Stimulated activated CD4-positive, alpha-beta T cell treated with anti-CD3 and anti-CD28 coated beads, Interleukin-1b, Interleukin-23, amount 100 ng/mL, for 48 hours (primary cell): ENCODE measurements around the gene EXD2.
"Not testable (repeated sequence)": the region's sequence is repeated elsewhere in the genome, so short reads cannot be mapped to it uniquely, and the experiment has no call there.

Experiments
- DNase-seq: peaks from one replicate; pipeline ENCODE4 v3.0.0-alpha.2; 2020

The EXD2 gene

DNA sequence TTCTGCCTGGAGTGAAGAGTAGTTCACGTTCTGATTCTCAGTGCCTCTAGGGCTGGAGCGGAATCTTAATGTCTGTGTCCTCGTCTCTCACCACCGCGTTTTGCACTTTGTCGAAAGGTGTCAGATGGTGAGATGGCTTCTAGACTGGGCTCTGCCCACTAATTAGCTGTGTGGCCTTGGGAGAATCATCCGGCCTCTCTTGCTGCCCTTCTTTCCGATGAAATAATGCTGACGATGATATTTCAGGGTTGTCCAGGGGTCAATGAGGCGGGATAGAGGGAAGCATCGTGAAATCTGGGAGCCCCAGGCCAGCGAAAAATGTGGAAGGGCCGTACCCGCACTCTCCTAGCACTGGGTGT lies 67.8 kb downstream of the EXD2 start:
- DNase-seq = no peak

DNA sequence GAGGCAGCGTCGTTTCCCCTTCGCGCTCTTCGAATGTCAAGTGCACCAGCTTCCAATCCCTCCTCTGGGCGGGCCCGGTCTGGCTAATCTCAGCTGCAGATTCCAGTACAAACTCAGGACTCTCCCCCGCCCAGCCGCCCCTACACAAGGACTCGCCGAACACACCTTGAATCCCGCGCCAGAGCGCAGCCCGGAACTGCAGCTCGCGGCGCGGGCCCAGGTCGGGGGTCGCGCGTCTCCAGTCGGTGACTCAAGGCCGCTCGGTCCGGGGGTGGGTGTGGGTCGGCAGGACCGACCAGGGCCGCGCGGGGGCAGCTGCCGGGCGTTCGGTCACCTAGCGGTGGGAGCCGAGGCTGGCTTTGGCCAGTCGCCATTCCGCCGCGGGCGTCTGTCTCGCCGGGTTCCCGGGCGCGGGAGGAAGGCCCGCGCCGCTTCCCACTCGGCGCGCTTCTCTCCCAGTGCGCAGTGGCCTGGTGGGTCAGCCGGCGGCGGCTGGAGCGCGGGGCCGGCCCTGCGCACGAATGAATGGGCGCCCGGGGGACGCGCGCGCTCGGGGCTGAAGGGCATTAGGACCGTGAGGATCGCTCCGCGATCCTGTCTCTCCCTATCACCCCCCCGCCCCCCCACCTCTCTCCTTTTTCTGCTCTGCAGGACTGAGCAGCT lies 68.4 kb downstream of the EXD2 start, which contains the start of gene GALNT16:
GALNT16 (plus strand) TSS at position 632 of the 663 bp plus-strand sequence. CDS start 133 bp downstream, outside the sequence.
- no peak for DNase-seq

DNA sequence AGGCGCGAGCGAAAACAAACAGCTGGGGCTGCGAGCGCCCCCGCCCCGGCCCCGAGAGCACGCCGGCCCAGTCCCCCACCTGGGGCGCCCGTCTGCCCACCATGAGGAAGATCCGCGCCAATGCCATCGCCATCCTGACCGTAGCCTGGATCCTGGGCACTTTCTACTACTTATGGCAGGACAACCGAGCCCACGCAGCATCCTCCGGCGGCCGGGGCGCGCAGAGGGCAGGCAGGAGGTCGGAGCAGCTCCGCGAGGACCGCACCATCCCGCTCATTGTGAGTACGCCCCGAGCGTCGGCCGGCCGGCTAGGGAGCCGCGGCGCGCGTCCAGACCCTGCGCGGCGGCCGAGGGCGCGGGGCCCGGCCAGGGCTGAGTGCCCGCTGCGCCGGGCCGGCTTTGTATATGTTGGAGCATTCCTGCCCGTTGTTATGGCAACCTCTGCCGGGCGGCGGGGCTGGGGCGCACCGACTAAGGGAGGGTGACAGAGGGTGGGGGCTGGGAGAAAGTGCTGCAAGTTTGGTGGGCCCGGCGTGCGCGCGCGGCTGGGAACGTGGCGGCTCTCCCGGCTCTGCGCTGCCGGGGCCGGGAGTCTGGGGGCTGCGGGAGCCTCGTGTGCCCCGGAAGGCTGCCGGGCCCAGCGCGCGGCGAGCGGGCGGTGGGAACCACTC lies 69.0 kb downstream of the EXD2 start:
- DNase-seq = no peak

DNA sequence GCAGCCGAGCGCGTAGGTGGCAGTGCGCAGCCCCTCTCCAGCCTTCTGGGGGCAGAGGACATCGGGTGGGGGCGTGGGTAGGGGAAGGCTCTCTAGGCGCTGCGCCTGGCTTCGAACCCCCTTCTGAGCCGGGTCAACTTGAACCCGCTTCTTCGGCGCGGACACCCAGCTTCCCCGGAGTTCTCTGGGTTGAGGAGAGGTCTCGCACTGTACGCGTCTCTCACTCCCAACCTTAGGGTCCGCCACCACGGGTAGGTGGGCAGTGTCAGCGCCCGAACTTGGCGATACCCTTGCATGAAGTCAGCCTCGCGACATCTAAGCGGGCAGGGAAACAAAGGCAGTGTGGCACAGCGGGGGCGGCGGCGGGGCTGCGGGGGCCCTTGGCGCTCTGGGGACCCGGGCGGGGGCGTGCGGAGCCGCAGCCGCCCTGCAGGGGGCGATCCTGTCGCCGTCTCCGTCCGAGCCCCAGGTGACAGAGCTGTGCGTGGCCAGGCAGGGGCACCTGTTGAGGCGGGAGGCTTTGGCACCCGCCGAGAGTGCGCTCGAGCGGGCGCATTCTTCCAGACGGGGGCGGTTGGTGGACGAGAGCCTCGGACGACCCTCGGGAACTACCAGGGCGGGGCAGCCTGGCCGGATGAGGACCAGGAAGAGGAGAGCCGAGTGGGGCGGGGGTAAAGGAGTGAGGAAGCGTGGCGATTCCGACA lies 69.7 kb downstream of the EXD2 start:
- peak; percentile 55 for DNase-seq

DNA sequence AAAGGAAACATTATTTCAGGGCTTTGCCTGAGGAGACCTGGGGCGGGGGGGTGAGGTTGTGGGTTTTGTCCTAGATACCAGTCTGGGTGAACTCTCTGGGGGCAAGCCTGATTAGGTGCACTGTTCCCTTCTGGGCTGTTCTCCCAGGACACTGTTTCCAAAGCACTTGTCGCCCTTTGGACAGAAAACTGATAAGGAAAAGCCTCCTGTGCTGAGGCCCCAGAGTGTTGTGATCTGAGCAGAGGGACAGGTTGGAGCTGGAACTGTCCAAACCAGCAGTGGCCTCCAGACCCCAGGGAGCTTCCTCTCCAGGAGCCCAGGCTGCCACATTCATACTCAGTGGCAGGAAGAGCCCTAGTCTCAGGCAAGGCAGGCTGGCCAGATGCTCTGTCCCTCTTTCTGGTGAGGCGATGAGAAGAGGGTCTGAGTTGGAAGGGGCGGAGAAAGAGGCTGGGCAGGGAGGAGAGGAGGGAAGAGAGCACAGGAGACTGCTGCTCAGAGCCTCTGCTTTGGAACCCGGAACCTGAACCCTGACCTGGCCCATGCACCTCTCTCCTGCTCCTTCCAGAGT lies 70.5 kb downstream of the EXD2 start:
- no peak for DNase-seq

DNA sequence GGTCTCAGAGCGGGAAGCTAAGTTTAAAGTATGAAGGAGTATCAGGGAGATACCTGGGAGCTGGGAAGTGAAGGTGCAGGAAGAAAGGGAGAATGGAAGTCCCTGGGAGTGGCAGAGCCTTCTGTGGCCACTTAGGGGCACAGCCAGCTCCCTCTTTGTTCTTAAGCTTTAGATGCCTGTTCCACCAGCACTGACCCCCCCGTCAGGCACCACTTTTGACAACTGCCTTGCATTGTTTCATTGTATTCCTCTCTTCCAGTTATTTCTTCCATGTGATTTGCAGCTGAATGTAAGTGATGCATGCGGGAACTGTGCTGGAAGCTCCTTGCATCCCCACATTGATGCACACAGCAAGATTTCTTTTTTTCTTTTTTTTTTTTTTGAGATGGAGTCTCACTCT lies 71.2 kb downstream of the EXD2 start:
- no peak for DNase-seq

DNA sequence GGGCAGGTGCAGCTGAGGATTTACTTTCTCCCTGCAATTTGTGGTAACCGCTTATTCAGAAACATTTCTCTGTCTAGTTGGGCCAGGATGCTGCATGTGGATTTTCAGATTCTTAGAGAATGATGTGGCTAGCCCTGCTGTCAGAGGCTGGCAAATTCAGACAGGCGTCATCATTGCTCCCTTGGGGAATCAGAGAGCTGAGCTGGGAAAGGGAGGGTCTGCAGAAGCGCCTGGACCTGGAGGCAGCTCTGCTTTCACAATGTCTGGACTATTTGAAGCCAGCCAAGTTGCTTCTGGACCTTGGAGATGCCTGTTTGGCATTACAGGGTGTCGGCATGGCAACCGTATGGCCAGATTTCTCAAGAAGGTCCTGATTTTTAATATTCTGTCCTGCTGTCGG lies 72.1 kb downstream of the EXD2 start:
- DNase-seq = no peak

DNA sequence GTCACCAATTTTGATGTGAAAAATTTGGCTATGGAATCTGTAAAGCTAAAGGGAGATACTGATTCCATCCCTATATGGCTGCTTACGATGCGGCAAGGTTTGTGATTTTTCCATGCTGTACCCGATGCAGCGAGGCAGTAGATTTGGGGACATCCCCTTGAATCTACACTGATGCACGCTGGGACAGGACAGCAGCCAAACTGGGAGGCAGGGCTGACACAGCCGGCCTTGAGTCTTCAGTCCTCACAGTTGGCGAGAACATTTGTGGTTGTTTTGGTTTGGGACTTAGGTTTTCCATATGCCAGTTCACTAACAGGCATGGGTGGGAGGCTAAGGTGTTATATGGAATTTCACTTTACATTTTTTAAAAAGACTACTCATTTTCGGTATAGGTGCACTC lies 72.5 kb downstream of the EXD2 start:
- DNase-seq = no peak

DNA sequence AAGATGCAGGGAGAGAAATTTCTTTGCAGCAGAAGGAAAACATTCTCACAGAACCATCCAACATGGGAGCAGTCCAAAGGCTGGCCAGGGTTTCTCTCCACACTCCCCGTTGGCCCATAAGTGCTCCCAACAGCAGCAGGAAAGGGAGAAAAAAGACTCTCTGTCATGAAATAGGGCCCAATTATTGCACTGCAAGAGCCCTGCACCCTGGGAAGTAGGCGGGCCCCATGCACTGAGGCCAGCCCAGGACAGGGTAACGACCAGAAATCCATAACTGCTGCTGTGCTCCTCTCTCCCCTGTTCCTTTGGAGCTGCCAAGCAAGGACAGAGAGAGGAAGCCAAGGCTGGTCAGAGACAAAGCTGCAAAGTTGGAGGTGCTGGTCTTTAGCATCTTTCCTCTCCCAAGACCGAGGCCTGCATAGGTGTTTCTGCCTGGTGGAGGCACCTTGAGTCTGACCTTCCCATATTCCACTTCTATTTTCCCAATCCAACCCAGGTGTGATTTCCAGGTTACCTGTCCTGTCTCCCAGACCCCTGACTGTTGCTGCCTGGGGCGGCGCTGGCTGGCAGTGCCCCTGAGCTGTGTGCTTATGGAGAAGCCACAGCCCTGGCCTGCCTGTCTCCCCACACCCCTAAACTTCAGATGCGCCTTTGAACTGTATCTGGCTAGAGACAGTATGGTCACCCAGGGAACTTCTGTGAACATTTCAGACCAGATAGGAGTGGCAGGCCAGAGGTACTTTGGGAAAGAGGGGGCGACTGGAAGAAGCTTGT lies 75.5 kb downstream of the EXD2 start:
- DNase-seq = no peak

DNA sequence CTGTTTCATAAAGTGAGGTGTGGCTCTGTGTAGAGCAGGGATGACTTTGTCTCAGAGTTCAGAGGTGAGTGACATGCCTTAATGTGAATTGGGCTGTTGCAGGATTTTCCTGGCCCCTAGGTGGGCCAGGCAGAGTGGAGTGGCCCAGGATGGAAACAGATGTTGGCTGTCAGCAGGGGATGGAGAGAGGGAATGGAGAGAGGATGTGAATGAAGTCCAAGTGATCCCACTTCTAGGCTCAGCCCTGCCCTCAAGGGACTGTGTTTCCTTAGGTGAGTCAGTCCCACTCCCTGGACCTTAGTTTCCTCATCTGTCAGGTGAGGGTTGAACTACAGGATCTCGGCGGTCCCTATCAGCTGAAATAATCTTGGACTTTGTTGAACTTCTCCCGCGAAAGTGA lies 76.2 kb downstream of the EXD2 start:
- no peak for DNase-seq

DNA sequence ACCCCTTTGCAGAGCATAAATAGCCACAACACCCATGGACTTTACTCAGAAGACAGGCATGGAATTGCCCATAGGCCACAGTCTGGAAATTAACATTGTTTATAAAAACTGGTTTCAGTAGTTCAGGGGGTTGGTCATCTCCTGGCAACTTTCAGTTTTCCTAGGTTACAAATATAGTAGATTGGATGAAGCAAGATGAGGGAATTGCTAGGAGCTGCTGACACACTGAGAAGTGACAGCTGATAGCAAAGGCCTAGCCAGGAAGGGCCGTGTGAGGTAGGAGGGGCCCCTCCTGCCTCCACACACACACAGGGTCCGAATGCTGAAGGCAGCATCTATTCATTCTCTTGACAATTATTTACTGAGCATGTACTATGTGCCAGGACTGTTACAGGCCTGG lies 76.9 kb downstream of the EXD2 start:
- no peak for DNase-seq

DNA sequence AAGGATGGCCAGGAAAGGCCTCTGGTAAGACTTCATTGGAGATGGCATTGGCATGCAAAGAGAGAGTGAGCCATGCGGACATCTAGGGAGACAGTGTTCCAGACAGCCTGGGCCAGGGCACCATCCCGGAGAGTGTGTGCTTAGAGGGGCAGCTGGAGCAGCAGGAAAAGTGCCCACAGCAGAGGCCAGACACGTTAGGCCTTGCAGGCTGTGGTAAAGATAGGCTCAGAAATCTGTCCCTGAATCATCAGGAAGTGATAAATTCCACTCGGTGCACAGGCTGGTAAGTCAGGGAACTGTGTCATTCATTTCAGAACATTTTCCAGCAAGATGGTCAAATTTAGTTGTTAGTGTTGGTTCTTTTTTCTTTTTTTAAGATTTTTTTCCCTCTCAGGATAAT lies 77.5 kb downstream of the EXD2 start:
- no peak for DNase-seq

DNA sequence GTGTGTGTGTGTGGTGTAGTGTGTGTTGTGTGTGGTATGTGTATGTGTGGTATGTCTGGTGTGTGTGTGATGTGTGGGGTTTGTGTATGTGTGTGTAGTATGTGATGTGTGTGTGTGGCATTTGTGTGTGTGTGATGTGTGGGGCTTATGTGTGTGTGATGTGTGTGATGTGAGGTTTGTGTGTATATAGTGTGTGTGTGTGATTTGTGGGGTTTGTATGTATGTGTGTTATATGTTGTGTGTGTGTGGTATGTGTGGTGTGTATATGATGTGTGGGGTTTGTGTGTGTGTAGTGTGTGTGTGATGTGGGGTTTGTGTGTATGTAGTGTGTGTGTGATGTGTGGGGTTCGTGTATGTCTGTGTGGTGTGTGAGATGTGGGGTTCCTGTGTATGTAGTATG lies 78.1 kb downstream of the EXD2 start:
- no peak for DNase-seq

DNA sequence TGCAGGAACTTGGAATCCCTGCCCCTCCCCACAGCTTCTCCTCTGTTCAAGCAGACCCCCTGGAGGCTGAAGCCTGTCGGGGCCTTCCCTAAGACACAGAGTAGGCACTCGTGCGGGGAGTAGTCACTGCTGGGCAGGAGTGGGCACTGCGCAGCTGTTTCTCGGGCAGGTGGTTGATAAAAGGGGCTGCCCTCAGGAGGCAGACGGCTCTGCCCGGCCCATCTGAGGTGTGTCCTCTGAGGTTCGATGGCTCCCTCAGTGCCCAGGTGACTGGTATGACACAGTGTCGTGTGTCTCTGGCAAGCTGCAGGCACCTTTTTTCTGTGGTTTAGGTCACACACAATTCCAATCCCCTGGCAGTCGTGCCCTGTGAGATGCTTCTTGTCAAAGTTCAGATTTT lies 78.8 kb downstream of the EXD2 start:
- no peak for DNase-seq

DNA sequence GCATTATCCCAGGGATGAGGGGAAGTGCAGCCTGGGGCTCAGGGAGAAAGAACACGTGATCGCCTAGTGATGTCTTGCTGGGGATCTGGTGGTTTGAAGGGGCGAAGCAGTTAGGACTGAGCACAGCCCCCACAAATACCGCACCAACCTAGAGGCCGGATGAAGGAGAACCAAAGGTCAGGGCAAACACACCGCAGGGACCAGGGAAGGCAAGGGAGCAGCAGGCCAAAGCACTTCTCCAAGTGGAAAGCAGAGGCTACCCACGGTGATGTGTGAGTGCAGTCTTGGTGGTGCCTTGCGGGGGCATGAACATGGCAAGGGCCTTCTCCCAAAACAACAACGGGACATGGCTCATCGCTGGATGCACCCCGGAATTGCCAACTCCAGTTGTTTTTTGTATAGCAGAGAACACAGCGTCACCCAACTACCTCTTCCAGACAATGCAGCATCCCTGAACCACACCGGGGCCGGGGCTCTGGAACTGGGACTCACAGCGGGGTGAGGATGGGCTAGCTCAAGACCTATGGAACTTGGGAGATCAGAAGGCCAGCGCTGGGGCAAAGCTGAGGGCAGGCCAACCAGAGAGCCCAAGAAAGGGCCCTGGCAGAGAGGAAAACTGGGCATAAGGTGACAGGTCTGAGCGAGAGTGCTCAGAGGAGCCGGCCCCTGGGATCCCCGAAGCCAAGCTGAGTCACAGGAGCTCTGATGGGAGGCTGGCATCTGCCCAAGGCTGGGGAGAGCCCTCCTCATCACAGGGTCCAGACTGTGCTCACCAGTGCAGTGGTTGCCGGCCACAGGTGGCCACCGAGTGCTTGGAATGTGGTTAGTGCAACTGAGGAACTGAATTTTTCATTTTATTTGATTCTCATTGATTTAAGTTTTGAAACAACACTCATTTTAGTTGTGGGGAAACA lies 79.8 kb downstream of the EXD2 start:
- DNase-seq = no peak

DNA sequence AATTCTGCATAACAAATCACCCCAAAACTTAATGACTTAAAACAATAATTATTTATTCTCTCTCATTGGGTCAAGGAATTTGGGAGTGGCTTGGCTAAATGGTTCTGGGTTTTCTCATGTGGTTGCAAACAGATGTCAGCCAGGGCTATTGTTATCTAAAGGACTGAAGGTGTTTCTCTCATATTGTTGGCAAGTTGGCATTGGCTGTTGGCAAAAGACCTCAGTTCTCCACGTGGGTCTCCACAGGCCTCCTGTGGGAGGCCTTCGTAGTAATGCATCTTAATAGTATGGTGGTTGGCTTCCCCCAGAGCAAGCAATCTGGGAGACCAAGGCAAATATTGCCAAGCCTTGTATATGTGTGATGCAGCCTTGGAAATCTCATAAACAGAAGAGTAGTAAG lies 83.0 kb downstream of the EXD2 start:
- no peak for DNase-seq

DNA sequence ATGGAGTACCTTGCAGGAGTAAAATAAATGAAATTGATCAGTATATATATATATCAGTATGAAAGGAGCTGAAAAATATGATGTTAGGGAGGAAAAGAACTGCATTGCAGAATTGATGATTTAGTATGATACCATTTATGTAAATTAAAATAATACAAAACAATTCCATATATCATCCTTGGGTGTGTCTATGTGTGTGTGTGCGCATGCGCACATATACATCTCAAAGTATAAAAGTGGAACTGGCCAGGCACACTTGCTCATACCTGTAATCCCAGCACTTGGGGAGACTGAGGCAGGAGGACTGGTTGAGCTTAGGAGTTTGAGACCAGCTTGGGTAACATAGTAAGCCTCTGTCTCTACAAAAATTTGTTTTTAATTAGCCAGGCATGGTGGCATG lies 84.0 kb downstream of the EXD2 start:
- no peak for DNase-seq

DNA sequence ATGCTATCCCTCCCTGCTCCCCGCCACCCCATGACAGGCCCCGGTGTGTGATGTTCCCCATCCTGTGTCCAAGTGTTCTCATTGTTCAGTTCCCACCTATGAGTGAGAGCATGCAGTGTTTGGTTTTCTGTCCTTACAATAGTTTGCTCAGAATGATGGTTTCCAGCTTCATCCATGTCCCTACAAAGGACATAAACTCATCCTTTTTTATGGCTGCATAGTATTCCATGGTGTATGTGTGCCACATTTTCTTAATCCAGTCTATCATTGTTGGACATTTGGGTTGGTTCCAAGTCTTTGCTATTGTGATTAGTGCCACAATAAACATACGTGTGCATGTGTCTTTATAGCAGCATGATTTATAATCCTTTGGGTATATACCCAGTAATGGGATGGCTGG lies 86.1 kb downstream of the EXD2 start:
- not testable (repeated sequence) for DNase-seq

DNA sequence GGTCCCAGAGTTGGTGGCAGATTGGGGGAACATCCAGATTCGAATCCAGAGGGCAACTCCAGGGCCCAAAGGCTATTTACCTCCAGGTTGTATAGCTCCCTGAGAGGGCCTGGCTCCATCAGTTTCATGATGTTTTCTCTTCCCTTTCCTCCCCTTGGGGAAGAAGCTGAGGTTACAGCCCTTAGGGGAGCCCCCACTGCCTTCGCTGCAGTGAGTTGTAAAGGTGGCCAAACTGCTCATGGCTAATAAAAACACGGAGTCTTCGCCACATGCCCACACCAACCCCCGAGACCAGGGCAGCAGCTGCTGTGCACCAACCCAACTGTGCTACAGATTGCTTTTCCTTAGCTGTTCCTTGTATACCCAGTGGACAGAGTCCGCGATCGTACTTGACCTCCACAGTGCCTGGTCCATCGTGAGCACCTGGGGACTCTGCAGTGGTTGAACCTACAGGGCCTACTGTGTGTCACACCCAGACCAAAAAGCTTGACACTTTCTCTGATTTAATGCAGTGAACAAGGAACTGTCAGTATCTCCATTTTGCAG lies 89.5 kb downstream of the EXD2 start:
- DNase-seq = no peak

DNA sequence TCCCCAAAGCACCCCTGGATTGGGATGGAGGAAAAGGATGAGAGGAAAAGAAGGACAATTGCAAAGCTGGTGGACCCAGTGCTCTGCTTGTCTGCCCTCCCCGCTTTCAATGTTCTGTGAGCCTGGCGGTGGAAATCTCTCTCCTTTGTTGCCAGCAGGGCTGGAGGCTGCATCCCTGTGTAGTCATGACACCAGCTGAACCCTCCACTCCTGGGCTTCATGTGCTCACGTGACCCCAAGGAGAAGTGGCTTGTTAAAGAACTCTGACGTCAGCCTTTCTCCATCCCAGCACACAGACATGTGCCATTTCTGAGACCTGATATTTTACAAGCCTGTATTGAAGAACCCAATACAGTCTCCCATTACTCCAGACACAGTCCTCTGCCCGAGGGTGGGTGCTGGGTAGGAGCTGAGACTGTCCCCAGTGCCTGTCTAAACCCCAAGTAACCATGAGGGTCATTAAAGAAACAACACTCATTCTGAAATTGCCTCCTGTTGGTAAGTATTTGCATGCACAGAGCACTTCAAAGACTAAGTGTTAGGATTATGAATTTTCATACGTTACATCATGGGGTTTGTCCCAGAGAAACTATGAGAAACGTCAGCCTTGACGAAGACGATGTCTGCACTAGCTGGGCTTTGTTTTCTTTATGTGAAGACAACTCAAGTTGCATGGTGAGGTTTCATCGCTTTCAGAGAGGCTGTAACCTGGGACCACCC lies 90.3 kb downstream of the EXD2 start:
- no peak for DNase-seq

DNA sequence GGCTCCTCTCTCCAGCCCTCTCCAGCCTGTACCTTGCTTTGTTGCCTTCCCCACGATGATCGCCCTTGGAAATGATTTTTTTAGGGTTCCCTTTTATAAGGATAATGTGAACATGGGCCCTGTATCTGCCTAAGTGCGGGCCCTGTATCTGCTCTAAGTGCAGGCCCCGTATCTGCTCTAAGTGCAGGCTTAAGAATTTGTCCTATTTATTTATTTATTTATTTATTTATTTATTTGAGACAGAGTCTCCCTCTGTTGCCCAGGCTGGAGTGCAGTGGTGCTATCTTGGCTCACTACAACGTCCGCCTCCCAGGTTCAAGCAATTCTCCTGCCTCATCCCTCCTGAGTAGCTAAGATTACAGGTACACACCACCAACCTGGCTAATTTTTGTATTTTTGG lies 91.2 kb downstream of the EXD2 start:
- no peak for DNase-seq
